Endothelial cell of umbilical vein (primary cell): ENCODE measurements around the gene EIF3K. TPM values are rescaled to one million over a fixed set of nuclear protein-coding genes. Genes with fewer than 3 reads are reported as not detected.

Experiments
- BruUV-seq: library from RNA; stranded (reverse); fragments of 400-500 nt; replicated peaks from 2 replicates; lab custom pipeline; 2021; lab: Mats Ljungman, UMichigan
- CTCF ChIA-PET: fragments of 300-600, 350-600 bp; sonication (Branson Sonifier 250); formaldehyde crosslinking; loops from one replicate; lab custom pipeline; 2021; ENCODE audit warnings: antibody characterized with exemption, inconsistent platforms; lab: Charles Lee
- POLR2A ChIA-PET: fragments of 300-600, 350-600 bp; sonication (Branson Sonifier 250); formaldehyde crosslinking; loops from one replicate; lab custom pipeline; 2021; ENCODE audit warnings: antibody characterized with exemption, inconsistent platforms; lab: Charles Lee
- DNase-seq: peaks from one replicate; pipeline ENCODE4 v3.0.0-alpha.2; 2011; ENCODE audit warnings: low read depth, low spot score
- FAIRE-seq: peaks from 2 replicates; lab custom pipeline; 2011; peaks lifted over from hg19 to GRCh38; lab: Jason Lieb, UNC
- H2AFZ ChIP-seq: 2 replicates; pipeline ENCODE4 v1.6.0; 2012; ENCODE audit warnings: low read depth, low read length, control low read depth, inconsistent platforms
- H3K27ac ChIP-seq: 2 replicates; pipeline ENCODE4 v1.5.1; 2011; ENCODE audit warnings: low read depth, mild to moderate bottlenecking, control low read depth, low read length, moderate library complexity; ENCODE audit not compliant: insufficient read depth
- H3K27me3 ChIP-seq, 2 experiments: 2 replicates each; pipeline versions ENCODE4 v1.6.0 to v1.6.1; 2011; ENCODE audit warnings: low read length in 2 of 2, mixed read lengths in 1 of 2; ENCODE audit not compliant: control insufficient read depth in 2 of 2, insufficient read depth in 2 of 2
- H3K36me3 ChIP-seq, 2 experiments: 2 replicates in 1 of 2; 3 replicates in 1 of 2; pipeline ENCODE4 v1.5.1; 2011; ENCODE audit warnings: low read length in 2 of 2, mild to moderate bottlenecking in 1 of 2, moderate library complexity in 1 of 2; ENCODE audit not compliant: control insufficient read depth in 2 of 2, insufficient read depth in 2 of 2; ENCODE audit errors: extremely low read depth in 1 of 2
- H3K4me1 ChIP-seq: 3 replicates; pipeline ENCODE4 v1.5.1; 2011; ENCODE audit warnings: mild to moderate bottlenecking, low read length; ENCODE audit not compliant: control insufficient read depth, insufficient read depth; ENCODE audit errors: extremely low read depth
- H3K4me2 ChIP-seq: 2 replicates; pipeline ENCODE4 v1.6.1; 2011; ENCODE audit warnings: low read length, control low read depth, mixed read lengths; ENCODE audit not compliant: insufficient read depth
- H3K4me3 ChIP-seq, 3 experiments: fragments of 200-600 bp in 1 of 3; sonication (generic), shearing (Covaris generic) in 1 of 3; replicated peaks in 1 of 3; 2 replicates each; pipeline ENCODE4 v1.5.1; 2011 to 2016; ENCODE audit warnings: control low read depth in 3 of 3, low read length in 3 of 3, mild to moderate bottlenecking in 2 of 3, inconsistent platforms in 1 of 3, low read depth in 1 of 3, moderate library complexity in 1 of 3; ENCODE audit not compliant: insufficient read depth in 1 of 3
- H3K79me2 ChIP-seq: 2 replicates; pipeline ENCODE4 v1.6.0; 2012; ENCODE audit warnings: low read length, inconsistent platforms; ENCODE audit not compliant: control insufficient read depth, insufficient read depth
- H3K9ac ChIP-seq: replicated peaks from 2 replicates; pipeline ENCODE3; 2011; ENCODE audit warnings: low read length, control low read depth; ENCODE audit not compliant: insufficient read depth; ENCODE audit errors: extremely low read depth
- H3K9me1 ChIP-seq: replicated peaks from 3 replicates; pipeline ENCODE4 v1.6.0; 2011; ENCODE audit warnings: mild to moderate bottlenecking, low read length; ENCODE audit not compliant: control insufficient read depth, insufficient read depth; ENCODE audit errors: extremely low read depth
- H3K9me3 ChIP-seq: replicated peaks from 2 replicates; pipeline ENCODE4 v1.5.1; 2012; ENCODE audit warnings: low read length, inconsistent platforms; ENCODE audit not compliant: control insufficient read depth, insufficient read depth
- H4K20me1 ChIP-seq: replicated peaks from 2 replicates; pipeline ENCODE3; 2011; ENCODE audit warnings: mild to moderate bottlenecking, low read length; ENCODE audit not compliant: control insufficient read depth, insufficient read depth; ENCODE audit errors: extremely low read depth
- EZH2 ChIP-seq: IDR thresholded peaks from 2 replicates; pipeline ENCODE4 v1.6.1; 2012; ENCODE audit warnings: borderline replicate concordance, low read depth, mild to moderate bottlenecking, moderate library complexity, low read length, inconsistent platforms; ENCODE audit not compliant: severe bottlenecking
- FOS ChIP-seq: IDR thresholded peaks from 2 replicates; pipeline ENCODE4 v1.6.1; 2011; ENCODE audit warnings: mild to moderate bottlenecking, low read length, moderate library complexity, borderline replicate concordance; ENCODE audit not compliant: insufficient read depth
- GATA2 ChIP-seq: IDR thresholded peaks from 2 replicates; pipeline ENCODE4 v1.7.0; 2011; ENCODE audit warnings: low read depth, mild to moderate bottlenecking, moderate library complexity, mixed read lengths, low read length; ENCODE audit not compliant: insufficient read length, insufficient read depth
- JUN ChIP-seq: IDR thresholded peaks from 2 replicates; pipeline ENCODE4 v1.6.1; 2011; ENCODE audit warnings: borderline replicate concordance, low read depth; ENCODE audit not compliant: insufficient read length, insufficient read depth
- MAX ChIP-seq: IDR thresholded peaks from 2 replicates; pipeline ENCODE4 v1.6.1; 2011; ENCODE audit not compliant: insufficient read depth, insufficient read length
- MYC ChIP-seq: IDR thresholded peaks from one replicate; pipeline ENCODE4 v1.6.1; 2011; ENCODE audit warnings: mild to moderate bottlenecking, low read depth, low read length
- POLR2A ChIP-seq: IDR thresholded peaks from 2 replicates; pipeline ENCODE4 v1.6.1; 2012; ENCODE audit warnings: low read depth, mild to moderate bottlenecking, control low read depth, low read length
- POLR2AphosphoS5 ChIP-seq: IDR thresholded peaks from 2 replicates; pipeline ENCODE4 v1.6.1; 2012; ENCODE audit warnings: low read depth, mild to moderate bottlenecking, control low read depth, low read length, moderate library complexity; ENCODE audit not compliant: insufficient read depth
- dilution Hi-C: fragments of 300-500 bp; cut with MboI; formaldehyde crosslinking; loops from one replicate; pipeline ENCODE4 v1.15.0; 2019; ENCODE audit warnings: low sequenced_read_pairs; ENCODE audit not compliant: extremely low pct_ligation_motif_present
- intact Hi-C: fragments of 100-400 bp; cut with micrococcal nuclease; formaldehyde crosslinking; loops from one replicate; pipeline ENCODE4 v1.10.0; 2022
- polyA plus RNA-seq, 4 experiments: library from polyadenylated mRNA; depleted of rRNA in 3 of 4; stranded (reverse) in 3 of 4; unstranded in 1 of 4; fragments of >200 nt; gene quantifications; 2 replicates each; pipeline versions ENCODE4 v1.2.1 to v1.2.3, GENCODE V29; 2011 to 2012; ENCODE audit warnings: missing spikeins in 1 of 4
- total RNA-seq: library from RNA; stranded (reverse); gene quantifications from 2 replicates; pipeline ENCODE4 v1.2.3, GENCODE V29; 2021

EIF3K gene
- total and polyA plus RNA-seq, 2 donors (not counting 3 experiments of a cell fraction or from before 2014, with no cell fraction given), result 267 to 584 TPM

DNA sequence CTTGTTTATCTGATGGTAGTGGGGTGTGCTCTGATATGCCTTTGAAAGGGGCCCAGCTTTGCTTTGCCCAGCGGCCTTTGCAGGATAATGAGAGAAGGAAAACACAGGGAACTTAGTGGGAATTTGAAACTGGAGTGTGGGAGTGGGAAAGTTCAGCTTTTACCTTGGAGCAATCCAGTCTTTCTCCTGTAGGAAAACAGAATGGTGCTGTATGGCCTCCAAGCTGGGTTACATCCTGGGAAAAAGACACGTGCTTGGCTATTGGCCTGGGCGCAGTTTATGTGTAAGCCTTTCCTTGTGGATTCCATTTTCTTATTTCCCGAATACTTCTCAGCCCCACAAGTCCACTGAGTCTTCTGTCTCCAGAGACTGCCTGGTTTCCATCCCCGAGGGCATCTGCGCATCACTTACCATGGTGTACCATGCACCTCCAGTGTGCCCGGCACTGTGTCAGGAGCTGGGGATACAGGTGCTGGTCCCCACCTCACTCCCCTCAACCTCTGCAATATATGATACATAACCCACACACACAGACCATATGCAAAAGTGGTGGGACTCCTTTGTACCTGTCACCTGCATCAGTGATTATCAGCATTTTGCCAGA lies 60.0 kb downstream of the EIF3K start:
- H3K27me3 ChIP-seq, result no peaks in the 10 kb centered on the region
- peaks cover 0 to 2% of the 10 kb centered on the region in 2 experiments for H3K36me3 ChIP-seq
- peaks cover 61% of the 10 kb centered on the region for H3K4me1 ChIP-seq
- no peak for FAIRE-seq
- H3K79me2 ChIP-seq, result peaks cover 90% of the 10 kb centered on the region
- H3K27ac ChIP-seq, result peak overlapping the region; percentile 71
- ChIA-PET POLR2A (no interaction called here), CTCF (interaction anchor here (0.7 to 1.1 kb wide), 3 partner anchors 9 to 44 kb away, joined by 3 read pairs; no protein-coding TSS in a partner anchor)
- no peak overlapping the region for H3K4me2 ChIP-seq
- no peak for DNase-seq
- no peak overlapping the region for H2AFZ ChIP-seq
- no peaks in the 10 kb centered on the region for H3K9me1 ChIP-seq
- TF ChIP-seq POLR2AphosphoS5 (no peak), EZH2 (no peak), MAX (no peak), MYC (no peak), GATA2 (no peak), POLR2A (no peak), FOS (no peak), JUN (no peak)
- H3K9me3 ChIP-seq, result no peaks in the 10 kb centered on the region
- no peak overlapping the region for H3K9ac ChIP-seq
- no peak overlapping the region for H3K4me3 ChIP-seq
- H4K20me1 ChIP-seq, result no peaks in the 10 kb centered on the region
- dilution Hi-C loops, result no loop called here
- intact Hi-C loops, result no loop called here
- BruUV-seq, result no TSS peak
